GM12878 (cell line): ENCODE results near the gene COL15A1.

Experiments
- BRCA1 ChIP-seq: IDR thresholded peaks from 2 replicates; pipeline ENCODE4 v1.6.1; 2011; ENCODE audit warnings: low read depth, low read length, improper control_type of control experiment
- EP300 ChIP-seq, 2 experiments: fragments of 150-350 bp in 1 of 2; IDR thresholded peaks; 2 replicates each; pipeline ENCODE4 v1.6.1; 2011 to 2012; ENCODE audit warnings: low read depth in 2 of 2, low read length in 2 of 2, borderline replicate concordance in 1 of 2, improper control_type of control experiment in 1 of 2, inconsistent platforms in 1 of 2; ENCODE audit not compliant: control insufficient read depth in 1 of 2
- EZH2 ChIP-seq: IDR thresholded peaks from 2 replicates; pipeline ENCODE4 v1.6.1; 2012; ENCODE audit warnings: low read depth, mild to moderate bottlenecking, control low read depth, inconsistent platforms, low read length, borderline replicate concordance; ENCODE audit not compliant: control insufficient read depth
- MXI1 ChIP-seq: fragments of 150-350 bp; IDR thresholded peaks from 2 replicates; pipeline ENCODE4 v1.6.1; 2011; ENCODE audit warnings: low read depth, mild to moderate bottlenecking, inconsistent platforms, low read length, improper control_type of control experiment
- TCF12 ChIP-seq: IDR thresholded peaks from 2 replicates; pipeline ENCODE4 v1.6.1; 2011; ENCODE audit warnings: low read depth, mild to moderate bottlenecking, low read length
- YY1 ChIP-seq: IDR thresholded peaks from 2 replicates; pipeline ENCODE4 v1.6.1; 2011; ENCODE audit warnings: low read depth, mild to moderate bottlenecking, low read length
- TF ChIP-seq, protein P1 (sequence below), 3 experiments: IDR thresholded peaks in 2 of 3; conservative IDR thresholded peaks in 1 of 3; 2 replicates each; pipeline ENCODE4 v1.5.1; 2011; ENCODE audit warnings: low read depth in 3 of 3, low read length in 3 of 3, mild to moderate bottlenecking in 3 of 3, control low read depth in 2 of 3, moderate library complexity in 2 of 3, inconsistent platforms in 1 of 3, mixed read lengths in 1 of 3; ENCODE audit not compliant: control insufficient read depth in 2 of 3, insufficient read depth in 1 of 3; ENCODE audit errors: extremely low read depth in 1 of 3

DNA sequence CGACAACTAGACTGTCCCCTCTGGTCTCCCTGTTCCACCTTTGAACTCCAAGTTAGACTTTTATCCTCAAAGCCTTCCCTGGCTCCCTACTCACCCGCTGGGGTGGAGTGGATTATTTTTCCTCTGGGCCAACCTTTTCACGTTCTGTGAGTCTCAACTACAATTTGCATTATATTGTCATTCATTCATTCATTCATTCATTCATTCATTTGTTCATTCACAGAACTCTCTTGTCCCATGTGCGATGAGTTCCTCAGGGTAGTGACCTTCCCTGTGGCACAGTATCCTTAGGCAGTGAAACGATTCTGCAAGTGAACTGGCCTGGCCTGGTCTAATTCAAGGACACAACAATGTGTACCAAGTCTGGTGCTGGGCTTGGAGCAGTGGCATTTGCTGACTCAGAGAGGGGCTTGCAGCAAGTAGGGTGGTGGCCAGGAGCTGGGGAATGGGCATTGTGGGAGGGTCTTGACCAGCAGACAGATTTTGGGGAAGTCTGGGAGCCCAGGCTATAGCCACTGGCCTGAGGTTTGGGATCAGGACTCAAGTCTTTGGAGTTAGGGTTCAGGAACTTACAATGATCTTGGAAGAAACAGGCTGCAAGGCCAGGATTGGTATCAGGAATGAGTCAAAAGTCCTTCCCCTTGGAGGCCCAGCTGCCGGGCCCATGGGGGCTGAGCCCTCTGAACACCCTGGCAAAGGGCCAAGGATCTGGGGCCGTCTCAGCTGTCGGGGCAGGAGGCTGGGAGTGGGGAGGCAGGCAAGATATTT lies 37.2 kb upstream of the COL15A1 start:
- no peak for TF ChIP-seq MXI1
- TF ChIP-seq YY1 = no peak
- TF ChIP-seq, protein P1, sequence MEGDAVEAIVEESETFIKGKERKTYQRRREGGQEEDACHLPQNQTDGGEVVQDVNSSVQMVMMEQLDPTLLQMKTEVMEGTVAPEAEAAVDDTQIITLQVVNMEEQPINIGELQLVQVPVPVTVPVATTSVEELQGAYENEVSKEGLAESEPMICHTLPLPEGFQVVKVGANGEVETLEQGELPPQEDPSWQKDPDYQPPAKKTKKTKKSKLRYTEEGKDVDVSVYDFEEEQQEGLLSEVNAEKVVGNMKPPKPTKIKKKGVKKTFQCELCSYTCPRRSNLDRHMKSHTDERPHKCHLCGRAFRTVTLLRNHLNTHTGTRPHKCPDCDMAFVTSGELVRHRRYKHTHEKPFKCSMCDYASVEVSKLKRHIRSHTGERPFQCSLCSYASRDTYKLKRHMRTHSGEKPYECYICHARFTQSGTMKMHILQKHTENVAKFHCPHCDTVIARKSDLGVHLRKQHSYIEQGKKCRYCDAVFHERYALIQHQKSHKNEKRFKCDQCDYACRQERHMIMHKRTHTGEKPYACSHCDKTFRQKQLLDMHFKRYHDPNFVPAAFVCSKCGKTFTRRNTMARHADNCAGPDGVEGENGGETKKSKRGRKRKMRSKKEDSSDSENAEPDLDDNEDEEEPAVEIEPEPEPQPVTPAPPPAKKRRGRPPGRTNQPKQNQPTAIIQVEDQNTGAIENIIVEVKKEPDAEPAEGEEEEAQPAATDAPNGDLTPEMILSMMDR (IDR thresholded peaks at IDR 0.05 in 2 of 3, conservative IDR thresholded peaks at IDR 0.05 in 1 of 3; ENCODE audit: control insufficient read depth in 2 of 3, extremely low read depth in 1 of 3, insufficient read depth in 1 of 3, low read depth in 3 of 3, low read length in 3 of 3) = no peak
- no peak for TF ChIP-seq EZH2
- TF ChIP-seq EP300 (IDR thresholded peaks at IDR 0.05; ENCODE audit: borderline replicate concordance in 1 of 2, control insufficient read depth in 1 of 2, low read depth in 2 of 2, low read length in 2 of 2) = no peak
- TF ChIP-seq TCF12 = no peak
- TF ChIP-seq BRCA1 = no peak
